ENCODE data around the gene ASPSCR1.
"Not testable (repeated sequence)": the region's sequence is repeated elsewhere in the genome, so short reads cannot be mapped to it uniquely, and the experiment has no call there.

ASPSCR1 gene

DNA sequence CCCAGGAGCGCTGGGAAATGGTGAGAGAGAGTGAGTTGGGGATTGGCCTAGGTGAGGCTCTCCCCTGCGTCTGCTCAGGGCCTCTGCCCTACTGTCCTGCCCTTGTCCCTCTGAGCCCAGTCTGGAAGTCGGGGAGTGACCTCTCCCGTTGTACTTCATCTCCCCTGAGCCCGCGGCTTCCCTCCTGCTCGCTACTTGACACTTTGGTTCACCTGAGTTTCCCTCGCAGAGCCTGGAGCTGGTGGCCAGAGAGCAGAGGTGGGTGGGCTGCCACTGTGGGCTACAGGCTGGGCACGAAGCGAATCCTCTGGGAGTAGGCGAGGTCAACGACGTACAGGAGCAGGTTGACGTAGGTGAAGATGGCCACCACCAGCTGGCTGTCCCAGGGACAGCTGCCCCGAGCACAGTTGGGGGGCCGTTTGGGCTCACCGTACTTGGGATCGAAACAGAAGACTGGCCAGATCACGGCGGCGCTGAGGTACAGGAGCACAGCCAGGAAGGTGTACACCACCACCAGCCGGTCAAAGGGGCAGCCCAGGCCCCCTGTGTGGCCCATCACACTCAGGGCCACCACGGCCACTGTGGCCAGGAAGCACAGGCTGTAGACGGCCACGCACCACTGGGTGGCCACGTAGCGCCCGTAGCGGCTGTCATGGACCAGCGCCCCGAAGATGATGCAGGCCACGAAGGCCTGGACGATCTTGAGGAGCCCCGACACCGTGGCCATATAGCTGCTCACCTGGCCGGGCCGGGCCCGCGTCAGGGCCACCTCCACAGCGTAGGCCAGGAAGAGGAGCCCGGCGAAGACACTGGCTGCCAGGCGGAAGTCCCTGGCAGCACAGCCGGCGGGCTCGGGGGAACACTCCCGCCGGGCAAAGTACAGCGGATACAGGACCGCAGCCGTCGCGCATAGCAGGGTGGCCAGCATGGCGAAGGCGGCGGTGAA, 36.6 kb upstream of the ASPSCR1 start:
- DNase-seq (ENCODE audit: insufficient read length, low spot score): no peak
- no peak for FAIRE-seq

DNA sequence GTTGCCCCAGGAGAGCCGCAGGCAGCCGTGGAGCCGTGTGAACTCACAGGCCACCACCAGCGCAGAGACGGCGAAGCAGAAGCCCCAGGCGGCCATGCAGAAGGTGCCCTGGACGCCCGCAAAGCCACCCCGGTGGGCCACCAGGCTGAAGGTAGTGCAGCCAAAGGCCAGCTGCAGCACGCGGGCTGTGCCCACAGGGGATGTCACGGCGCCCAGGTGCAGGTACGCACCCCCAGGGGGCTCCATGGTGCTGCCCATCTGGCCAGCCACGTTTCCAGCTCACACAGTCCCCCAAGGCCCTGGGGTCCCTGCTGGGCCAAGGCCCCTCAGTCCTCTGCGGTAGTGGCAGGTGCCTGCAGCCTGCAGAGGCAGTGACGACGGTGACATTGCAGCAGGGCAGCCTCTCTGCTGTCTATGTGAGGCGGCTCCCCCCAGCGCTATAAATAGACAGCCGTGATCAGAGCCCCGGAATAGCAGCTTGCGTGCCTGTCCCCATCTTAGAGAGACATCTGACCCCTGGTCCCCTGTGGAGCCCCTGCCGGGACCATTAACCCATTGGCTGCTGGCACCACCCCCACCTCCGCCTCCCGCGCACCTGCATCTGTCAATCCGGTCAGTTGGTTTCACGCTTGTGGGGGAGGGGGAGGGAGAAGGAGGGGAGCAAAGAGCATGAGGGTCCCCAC, 35.8 kb upstream of the ASPSCR1 start:
- FAIRE-seq (no peak), DNase-seq (ENCODE audit: insufficient read length, low spot score) (no peak)

DNA sequence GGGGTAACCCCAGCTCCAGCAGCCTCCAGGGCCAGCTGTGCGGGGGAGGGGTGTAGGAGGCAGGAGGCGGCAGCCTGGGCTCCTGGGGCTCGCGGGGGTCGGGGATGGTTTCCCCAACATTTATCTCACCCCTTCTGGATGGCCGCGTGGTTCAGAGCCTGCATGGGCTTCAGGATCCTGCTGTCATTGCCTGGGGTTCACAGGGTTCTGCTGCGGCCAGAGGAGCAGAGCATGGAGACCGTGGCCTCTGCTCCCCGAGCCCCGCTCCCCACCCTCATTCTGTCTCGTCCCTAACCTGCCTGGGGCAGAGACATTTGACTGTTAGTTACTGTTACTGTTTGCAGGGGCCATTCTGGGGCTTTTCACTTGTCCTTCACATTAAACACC, 35.3 kb upstream of the ASPSCR1 start:
- no peak for DNase-seq (ENCODE audit: insufficient read length, low spot score)

DNA sequence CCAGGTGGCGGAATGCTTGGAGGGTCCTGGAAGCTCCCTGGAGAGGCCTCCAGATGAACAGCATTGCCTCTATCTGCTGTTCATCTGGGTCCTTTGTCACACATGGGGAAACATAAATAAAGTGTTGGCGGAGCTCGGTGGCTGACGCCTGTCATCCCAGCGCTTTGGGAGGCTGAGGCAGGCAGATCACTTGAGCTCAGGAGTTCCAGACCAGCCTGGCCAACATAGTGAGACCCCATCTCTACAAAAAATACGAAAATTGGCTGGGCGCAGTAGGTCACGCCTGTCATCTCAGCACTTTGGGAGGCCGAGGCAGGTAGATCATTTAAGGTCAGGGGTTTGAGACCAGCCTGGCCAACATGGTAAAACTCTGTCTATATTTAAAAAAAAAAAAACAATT, 32.6 kb upstream of the ASPSCR1 start:
- no peak for FAIRE-seq
- DNase-seq (ENCODE audit: insufficient read length, low spot score): no peak

More for the DNA sequence above, 35.3 kb upstream of the ASPSCR1 start:
- FAIRE-seq: no peak

DNA sequence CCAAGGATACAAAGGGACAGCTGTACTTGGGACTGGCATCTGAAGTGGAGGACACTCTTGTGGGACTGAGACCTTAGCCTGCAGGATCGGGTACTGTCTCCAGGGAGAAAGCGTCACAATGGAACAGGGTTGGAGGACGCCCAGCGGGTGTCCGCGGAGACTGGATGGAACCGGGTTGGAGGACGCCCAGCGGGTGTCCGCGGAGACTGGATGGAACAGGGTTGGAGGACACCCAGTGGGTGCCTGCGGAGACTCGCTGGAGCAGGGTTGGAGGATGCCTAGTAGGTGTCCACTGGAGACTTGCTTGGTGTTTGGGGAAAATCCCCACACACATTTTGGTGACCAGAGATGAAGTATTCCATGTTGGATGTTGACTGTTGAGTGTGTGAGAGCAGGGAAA, 30.2 kb upstream of the ASPSCR1 start, which contains the start of gene MYADML2:
TSS of gene MYADML2 (minus strand) at position 45 of the 400 bp plus-strand sequence. CDS start 5,492 bp downstream, outside the sequence.
- DNase-seq (ENCODE audit: insufficient read length, low spot score): no peak
- no peak for FAIRE-seq

DNA sequence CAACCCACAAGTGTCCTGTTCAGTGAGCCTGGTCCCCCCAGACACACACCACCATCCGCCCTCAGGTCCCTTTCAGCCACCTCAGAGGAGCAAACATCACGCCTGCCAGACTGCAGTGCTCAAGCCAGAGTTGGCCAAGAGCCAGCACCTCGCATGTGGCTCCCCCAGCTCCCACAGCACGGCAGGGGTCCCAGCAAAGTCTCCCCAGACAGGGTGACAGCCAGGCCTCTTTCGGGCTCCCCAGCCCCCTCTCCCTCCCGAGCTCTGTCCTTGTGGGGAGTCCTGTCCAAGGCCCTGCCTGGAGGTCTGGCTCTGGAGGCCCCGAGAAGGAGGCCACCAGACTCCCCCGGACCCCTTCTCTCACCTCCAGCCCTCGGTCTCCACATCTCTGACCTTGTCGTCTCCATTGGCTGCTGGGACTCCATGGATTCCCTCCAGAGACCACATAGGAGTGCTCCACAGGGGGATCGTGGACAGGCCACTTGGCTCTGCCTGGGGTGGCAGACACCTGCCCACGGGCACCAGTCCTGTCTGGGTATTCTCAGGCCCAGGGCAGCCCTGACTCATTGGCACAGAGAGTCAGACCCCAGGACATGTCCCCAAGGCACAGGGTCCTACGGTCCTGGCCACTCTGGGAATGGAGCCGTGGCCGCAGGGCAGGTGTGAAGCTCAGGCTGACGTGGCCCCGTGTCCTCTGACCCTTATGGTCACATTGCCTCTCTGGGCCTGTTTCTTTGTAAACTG, 28.6 kb upstream of the ASPSCR1 start:
- no peak for DNase-seq (ENCODE audit: insufficient read length, low spot score)
- no peak for FAIRE-seq

DNA sequence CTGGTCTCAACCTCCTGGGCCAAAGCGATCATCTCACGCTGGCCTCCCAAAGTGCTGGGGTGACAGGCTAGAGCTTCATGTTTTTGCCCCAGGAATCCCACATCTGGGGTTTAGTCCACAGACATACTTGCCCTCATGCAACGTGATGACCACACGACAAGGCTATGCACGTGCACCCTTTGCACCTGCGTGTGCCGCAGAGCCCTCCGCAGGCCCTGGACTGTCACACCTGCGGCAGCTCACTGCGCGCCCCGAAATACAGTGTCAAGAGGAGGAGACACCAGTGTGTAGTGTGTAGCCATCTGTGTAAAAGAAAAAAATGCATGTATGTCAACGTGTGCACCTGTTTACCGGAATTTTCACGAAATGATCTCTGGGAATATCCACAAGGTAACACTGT, 26.9 kb upstream of the ASPSCR1 start:
- DNase-seq (ENCODE audit: insufficient read length, low spot score): no peak
- FAIRE-seq: no peak

DNA sequence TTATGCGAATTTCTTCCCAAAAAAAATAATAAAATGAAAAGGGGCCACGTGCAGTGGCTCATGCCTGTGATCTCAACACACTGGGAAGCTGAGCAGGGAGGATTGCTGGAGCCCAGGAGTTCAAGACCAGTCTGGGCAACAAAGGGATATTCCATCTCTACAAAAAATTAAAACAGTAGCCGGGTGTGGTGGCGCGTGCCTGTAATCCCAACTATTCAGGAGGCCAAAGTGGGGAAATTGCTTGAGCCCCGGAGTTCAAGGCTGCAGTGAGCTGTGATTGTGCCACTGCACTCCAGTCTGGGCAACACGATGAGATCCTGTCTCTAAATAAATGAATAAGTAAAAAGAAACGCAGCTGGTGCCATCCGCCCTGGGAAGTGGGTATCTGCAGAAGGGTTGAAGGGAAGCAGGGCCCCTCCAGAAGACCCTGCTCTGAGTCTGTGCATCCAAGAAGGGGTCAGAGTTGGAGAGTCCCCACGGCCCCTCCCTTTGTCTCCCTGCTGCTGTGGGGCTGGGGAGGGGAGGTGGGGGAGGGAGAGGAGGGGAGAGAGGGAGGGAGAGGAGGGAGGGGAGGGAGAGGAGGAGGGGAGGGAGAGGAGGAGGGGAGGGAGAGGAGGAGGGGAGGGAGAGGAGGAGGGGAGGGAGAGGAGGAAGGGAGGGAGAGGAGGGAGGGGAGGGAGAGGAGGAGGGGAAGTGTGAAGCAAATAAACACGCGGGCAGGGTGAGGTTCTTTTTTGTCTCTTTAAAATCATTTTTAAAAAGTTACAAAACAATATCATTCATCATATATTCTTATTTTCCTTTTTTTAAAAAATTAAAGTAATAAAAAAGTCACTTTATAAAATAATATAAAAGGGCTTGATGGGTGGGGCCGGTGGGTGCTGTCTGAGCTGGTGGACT, 25.4 kb upstream of the ASPSCR1 start:
- DNase-seq (ENCODE audit: insufficient read length, low spot score) (no peak), FAIRE-seq (no peak)

DNA sequence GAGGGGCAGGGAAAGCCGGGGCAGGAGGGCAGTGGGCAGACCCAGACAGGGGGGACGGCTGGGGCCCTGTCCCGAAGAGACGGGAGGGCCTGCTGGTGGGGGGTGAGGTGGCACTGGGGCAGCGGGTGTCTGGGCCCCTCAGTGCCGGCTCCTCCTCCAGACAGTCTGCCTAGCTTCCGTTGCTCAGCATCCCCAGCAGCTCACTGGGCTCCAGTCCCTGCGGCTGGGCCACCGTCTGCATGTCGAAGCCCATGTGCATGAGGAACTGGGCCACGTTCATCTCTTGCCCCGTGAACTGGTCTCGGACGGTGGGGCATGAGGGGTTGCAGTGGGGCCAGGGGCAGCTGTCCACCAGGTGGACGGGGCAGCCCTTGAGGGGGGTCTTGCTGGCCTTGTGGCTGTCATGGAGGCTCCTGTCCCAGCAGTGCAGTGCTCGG, 24.6 kb upstream of the ASPSCR1 start:
- DNase-seq (ENCODE audit: insufficient read length, low spot score) (no peak), FAIRE-seq (no peak)

DNA sequence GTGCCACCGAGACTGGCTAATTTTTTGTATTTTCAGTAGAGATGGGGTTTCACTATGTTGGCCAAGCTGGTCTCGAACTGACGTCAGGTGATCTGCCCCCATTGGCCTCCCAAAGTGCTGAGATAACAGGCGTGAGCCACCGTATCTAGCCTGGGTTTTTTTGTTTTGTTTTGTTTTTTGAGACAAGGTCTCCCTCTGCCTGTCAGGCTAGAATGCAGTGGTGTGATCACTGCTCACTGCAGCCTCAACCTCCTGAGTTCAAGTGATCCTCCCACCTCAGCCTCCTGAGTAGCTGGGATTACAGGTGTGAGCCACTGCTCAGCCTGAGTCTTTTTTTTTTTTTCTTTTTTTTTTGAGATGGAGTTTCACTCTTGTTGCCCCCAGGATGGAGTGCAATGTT, 24.0 kb upstream of the ASPSCR1 start:
- FAIRE-seq: not testable (repeated sequence)

DNA sequence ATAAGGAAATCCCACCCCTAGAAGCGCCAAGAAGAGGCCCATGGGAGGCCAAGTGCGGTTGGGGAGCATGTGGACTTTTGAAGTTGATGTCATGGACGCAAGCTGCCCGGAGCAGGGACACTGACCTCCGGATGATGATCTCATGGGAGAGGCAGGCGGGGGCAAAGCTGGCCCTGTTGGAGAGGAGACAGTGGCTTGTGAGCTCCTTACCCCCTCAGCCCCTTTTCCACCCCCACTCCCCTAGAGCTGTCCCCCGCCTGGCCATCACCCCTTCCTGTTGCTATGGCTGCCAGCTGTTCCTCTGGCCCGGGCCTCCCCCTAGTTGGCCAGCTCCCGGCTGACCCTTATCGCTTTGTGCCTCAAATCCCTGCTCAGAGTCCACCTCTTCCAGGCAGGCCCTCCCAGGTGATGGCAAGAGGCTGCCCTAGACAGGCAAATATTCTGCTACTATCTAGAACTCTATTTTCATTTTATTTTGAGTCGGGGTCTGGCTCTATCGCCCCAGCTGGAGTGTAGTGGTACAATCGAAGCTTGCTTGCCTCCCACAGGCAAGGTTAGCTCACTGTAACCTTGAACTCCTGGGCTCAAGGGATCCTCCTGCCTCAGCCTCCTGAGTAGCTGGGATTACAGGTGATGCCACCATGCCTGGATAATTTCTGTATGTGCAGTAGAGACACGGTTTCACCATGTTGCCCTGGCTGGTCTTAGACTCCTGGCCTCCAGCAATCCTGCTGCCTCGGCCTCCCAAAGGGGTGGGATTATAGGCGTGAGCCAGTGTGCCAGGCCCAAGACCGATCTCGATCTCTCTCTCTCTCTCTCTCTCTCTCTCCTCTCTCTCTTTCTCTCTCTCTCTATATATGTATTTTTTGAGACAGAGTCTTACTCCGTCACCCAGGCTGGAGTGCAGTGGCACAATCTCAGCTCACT, 23.0 kb upstream of the ASPSCR1 start:
- FAIRE-seq (no peak), DNase-seq (ENCODE audit: insufficient read length, low spot score) (no peak)

More for the DNA sequence above, 24.0 kb upstream of the ASPSCR1 start:
- DNase-seq (ENCODE audit: insufficient read length, low spot score): not testable (repeated sequence)

DNA sequence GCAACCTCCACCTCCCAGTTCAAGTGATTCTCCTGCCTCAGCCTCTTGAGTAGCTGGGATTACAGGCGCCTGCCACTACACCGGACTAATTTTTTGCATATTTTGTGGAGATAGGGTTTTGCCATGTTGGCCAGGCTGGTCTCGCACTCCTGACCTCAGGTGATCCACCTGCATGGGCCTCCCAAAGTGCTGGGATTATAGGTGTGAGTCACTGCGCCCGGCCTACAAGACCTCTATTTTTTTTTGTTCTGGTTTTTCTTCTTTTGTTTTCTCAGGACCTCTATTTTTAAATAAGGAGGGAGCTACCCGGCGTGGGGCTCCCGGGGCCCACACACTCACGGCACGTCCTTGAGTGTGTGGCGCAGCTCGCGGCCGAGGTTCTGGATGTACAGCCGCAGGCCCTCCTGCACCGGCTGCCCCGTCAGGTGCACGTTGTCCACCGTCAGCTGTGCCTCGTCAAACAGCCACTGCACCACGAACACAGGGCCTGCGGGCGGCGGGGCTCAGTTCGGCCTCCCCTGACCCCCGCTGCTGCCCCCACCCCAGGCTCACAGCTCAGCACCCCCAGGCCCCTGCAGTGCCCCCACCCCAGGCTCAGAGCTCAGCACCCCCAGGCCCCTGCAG, 22.3 kb upstream of the ASPSCR1 start:
- DNase-seq (ENCODE audit: insufficient read length, low spot score) (no peak), FAIRE-seq (no peak)

DNA sequence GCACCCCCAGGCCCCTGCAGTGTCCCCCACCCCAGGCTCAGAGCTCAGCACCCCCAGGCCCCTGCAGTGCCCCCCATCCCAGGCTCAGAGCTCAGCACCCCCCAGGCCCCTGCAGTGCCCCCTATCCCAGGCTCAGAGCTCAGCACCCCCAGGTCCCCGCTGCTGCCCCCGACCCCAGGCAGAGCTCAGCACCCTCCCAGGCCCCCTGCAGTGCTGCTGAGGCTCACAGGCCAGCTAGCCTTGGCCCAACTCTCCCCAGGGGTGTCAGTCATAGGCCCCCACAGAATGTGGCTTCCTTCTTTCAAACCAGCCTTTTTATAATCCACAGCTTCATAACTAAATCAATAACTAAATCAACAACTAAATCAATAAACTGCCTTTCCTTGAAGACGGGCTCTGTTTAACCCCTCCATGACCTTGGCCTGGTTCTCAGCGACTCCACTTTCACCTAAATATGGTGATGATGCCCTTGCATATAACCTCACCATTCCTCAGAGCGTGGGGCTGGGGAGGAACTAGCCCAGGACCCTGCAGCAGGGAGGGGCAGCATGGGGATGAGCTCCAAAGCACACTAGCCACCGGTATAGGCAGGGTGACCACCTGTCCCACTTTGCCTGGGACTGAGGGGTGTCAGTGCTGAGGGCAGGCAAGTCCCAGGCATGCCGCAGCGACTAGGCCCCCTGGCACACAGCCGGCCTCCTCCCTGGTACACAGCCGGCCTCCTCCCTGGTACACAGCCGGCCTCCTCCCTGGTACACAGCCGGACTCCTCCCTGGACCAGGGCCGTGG, 21.5 kb upstream of the ASPSCR1 start:
- no peak for FAIRE-seq
- no peak for DNase-seq (ENCODE audit: insufficient read length, low spot score)

DNA sequence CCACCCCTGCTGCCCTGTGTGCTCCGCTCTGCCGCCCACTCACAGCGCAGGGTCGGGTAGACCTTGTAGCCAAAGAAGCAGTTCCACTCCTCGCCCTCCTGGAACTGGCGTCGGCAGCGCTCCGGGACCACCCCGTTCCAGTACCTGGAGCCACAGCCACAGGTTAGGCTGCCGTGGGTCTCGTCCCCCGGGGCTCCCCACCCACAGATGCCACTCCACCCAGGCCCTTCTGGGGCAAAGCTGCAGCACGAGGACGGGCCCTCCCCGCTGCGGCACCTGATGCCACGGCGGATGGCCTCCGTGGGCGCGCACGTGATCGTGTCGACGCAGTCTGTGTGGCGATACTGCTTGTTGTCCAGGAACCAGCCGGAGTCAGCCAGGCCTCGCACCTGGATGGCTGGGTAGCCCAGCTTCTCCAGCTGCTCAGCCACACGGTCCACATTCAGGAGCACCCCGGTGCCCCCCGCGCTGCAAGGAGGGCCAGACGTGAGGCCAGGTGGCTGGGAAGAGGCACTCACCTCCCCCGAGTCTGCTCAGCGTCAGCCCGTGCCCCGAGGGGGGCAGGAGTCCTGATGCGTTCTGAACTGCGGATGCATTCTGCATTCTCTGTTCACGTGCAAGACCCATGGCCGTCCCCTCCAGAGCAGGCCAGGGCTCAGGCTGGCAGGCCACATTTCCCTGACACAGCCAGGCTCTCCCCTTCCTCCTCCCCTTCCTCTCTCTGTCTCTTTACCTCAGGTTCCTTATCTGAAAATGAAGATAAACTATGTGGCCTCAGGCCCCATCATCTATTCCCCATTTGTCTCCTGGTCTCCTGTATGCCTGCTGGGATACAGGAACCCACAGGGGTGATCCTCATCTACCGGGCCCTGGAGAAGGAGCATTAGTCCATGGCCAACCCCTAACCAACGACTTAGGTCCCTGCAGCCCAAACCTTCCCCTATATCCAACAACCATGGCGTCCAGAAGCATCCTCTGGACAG, 20.5 kb upstream of the ASPSCR1 start:
- DNase-seq (ENCODE audit: insufficient read length, low spot score) (no peak), FAIRE-seq (no peak)

DNA sequence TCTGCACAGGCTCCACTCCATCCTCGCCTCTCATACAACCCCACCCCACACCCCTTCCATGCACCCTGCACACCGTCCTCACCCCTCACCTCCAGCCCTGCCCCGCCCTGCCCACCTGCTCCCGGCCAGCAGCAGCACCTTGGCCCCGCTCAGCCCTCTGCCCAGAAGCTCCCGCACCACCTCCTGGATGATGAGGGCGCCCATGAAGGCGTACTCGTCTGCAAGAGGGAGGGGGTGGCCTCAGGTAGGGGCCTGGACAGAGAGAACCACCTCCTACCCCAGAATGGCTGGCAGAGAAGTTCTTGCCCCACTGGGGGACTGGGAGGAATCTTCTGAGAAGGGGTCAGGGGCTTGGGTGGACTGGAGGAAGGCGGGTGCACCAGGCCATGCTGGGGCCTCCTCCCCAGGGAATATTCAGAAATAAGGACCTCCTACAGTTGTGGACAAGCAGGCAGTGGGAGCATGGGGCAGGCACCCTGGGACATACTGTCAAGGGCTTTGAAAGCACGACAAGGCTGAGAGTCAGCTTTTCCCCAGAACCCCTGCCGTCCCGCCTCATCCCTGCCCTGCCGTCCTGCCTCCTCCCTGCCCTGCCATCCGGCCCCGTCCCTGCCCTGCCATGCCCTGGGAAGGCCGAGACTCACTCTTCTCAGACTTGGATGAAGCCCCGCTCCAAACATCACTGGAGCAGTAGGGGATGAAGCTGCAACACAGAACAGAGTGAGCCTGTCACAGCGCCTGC, 19.6 kb upstream of the ASPSCR1 start:
- FAIRE-seq: no peak
- no peak for DNase-seq (ENCODE audit: insufficient read length, low spot score)
